HepG2 (cell line): ENCODE results near the gene KMT2B.

Experiments
- ARNT ChIP-seq: fragments of 450-650 bp; IDR thresholded peaks from 2 replicates; pipeline ENCODE4 v1.6.1; 2017
- CREM ChIP-seq, 2 experiments: sonication (generic) in 1 of 2; formaldehyde crosslinking in 1 of 2; IDR thresholded peaks; 2 replicates each; pipeline versions ENCODE4 v1.4.0 to v1.6.1; 2016 to 2020; ENCODE audit warnings: antibody characterized with exemption in 1 of 2, mild to moderate bottlenecking in 1 of 2, missing genetic modification reagents in 1 of 2
- CTCF ChIP-seq: sonication (generic); formaldehyde crosslinking; IDR thresholded peaks from 2 replicates; pipeline ENCODE4 v1.5.0; 2020; ENCODE audit warnings: mild to moderate bottlenecking, missing genetic modification reagents, moderate library complexity
- FIP1L1 ChIP-seq: fragments of 200-400 bp; formaldehyde crosslinking; IDR thresholded peaks from 2 replicates; pipeline ENCODE4 v1.6.1; 2018; ENCODE audit warnings: low read depth, mild to moderate bottlenecking, low read length, moderate library complexity, borderline replicate concordance; ENCODE audit not compliant: insufficient read depth
- JUND ChIP-seq: sonication (generic); formaldehyde crosslinking; IDR thresholded peaks from 2 replicates; pipeline ENCODE4 v1.8.0; 2022; ENCODE audit warnings: mild to moderate bottlenecking, missing genetic modification reagents
- STAG1 ChIP-seq: sonication (generic); formaldehyde crosslinking; IDR thresholded peaks from 2 replicates; pipeline ENCODE4 v1.4.0; 2020; ENCODE audit warnings: missing genetic modification reagents
- ZBTB10 ChIP-seq: sonication (generic); formaldehyde crosslinking; IDR thresholded peaks from 2 replicates; pipeline ENCODE4 v1.4.0; 2020; ENCODE audit warnings: missing genetic modification reagents, borderline replicate concordance
- ZNF281 ChIP-seq: sonication (generic); formaldehyde crosslinking; IDR thresholded peaks from 2 replicates; pipeline ENCODE4 v1.4.0; 2020; ENCODE audit warnings: missing genetic modification reagents, borderline replicate concordance
- ZNF644 ChIP-seq: IDR thresholded peaks from 2 replicates; pipeline ENCODE4 v1.6.1; 2016; ENCODE audit warnings: low read depth

- TF ChIP-seq ARNT (no peak), ZNF644 (CRISPR knock-in tag) (no peak), JUND (CRISPR knock-in tag) (no peak), CREM (IDR thresholded peaks at IDR 0.05) (no peak), CREM (CRISPR knock-in tag; IDR thresholded peaks at IDR 0.05) (no peak), ZBTB10 (CRISPR knock-in tag) (no peak), ZNF281 (CRISPR knock-in tag) (no peak), CTCF (CRISPR knock-in tag) (no peak), STAG1 (CRISPR knock-in tag) (no peak), FIP1L1 (no peak)
Measured at GRCh38 chr19:35671818-35672217, 46.0 kb upstream of the KMT2B start.
